GM13977 (cell line): Measurements from ENCODE around the gene TANK.
A peak's percentile ranks its signal among the peaks of the same experiment; 100 is the strongest.

Source experiments
- DNase-seq: peaks from one replicate; pipeline ENCODE4 v3.0.0; 2012; ENCODE audit warnings: low spot score
- CTCF ChIP-seq: IDR thresholded peaks from 2 replicates; pipeline ENCODE4 v1.5.1; 2012; ENCODE audit warnings: mild to moderate bottlenecking, control low read depth; ENCODE audit not compliant: insufficient read depth; ENCODE audit errors: extremely low read depth, missing control alignments
- in situ Hi-C: fragments of 300-500 bp; cut with MboI; formaldehyde crosslinking; loops from one replicate; pipeline ENCODE4 v1.12.0; 2022; ENCODE audit warnings: low sequenced_read_pairs, low pct_unique_long_range_greater_than_20kb, mixed read lengths, inconsistent platforms; ENCODE audit not compliant: unreplicated experiment

The TANK gene

DNA sequence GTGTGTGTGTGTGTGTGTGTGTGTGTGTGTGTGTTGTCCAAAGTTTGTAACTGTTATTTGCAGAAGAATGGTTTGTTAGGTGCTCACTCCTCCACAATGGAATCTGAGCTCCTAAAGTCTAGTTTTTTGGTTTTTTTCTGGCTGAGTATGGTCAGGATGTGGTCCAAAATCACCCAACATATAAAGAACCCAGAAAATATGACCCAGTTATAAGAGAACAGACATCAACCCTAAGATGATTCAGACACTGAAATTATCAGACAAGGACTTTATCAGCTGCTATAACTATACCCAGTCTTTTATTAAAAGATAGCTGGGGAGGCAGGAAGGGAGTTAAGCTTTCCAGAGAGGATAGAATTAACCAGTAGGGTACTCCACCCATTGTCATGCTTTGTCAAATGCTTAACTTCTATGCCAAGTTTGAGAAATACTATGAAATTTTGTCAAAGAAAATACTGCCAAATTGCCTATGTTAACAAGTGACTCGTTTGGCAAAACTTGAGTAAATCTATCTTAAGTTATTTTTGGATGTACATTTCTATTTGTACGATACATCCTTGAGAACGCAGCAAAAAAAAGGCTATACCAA, 57.5 kb downstream of the TANK start:
- in situ Hi-C loops = no loop called here
- no peak for DNase-seq
- TF ChIP-seq CTCF = no peak

- in situ Hi-C loops = no loop called here
- no peak for TF ChIP-seq CTCF
Measured at GRCh38 chr2:161219211-161219610, 59.0 kb downstream of the TANK start.

GRCh38 chr2:161223139-161223732, 63.0 kb downstream of the TANK start:
- TF ChIP-seq CTCF = peak; percentile 65
- DNase-seq = no peak
- in situ Hi-C loops = no loop called here

More at GRCh38 chr2:161219211-161219610, 59.0 kb downstream of the TANK start:
- DNase-seq = no peak

DNA sequence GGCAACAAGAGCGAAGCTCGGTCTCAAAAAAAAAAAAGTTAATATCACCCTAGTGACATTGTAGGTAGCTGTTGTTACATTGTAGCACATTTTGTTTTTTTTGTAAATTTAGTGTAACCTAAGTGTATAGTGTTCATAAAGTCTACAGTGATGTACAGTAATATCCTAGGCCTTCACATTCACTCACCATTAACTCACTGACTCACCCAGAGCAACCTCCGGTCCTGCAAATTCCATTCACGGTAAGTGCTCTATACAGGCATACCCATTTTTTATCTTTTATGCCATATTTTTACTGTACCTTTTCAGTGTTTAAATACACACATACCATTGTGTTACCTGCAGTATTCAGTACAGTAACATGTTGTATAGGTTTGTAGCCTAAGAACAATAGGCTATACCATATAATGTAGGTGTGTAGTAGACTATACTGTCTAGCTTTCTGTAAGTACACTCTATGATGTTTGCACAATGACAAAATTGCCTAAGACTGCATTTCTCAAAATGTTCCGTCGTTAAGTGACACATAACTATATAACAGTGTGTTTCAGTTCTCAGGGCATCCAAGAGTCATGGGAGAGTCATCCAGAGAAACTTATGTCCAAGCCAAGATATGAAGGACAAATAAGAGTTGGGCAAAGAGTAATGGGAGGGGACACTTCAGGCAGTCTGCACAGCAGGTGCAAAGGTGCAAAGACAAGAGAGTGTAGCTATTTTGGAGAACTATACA, 68.4 kb downstream of the TANK start:
- in situ Hi-C loops = no loop called here
- no peak for DNase-seq
- no peak for TF ChIP-seq CTCF

DNA sequence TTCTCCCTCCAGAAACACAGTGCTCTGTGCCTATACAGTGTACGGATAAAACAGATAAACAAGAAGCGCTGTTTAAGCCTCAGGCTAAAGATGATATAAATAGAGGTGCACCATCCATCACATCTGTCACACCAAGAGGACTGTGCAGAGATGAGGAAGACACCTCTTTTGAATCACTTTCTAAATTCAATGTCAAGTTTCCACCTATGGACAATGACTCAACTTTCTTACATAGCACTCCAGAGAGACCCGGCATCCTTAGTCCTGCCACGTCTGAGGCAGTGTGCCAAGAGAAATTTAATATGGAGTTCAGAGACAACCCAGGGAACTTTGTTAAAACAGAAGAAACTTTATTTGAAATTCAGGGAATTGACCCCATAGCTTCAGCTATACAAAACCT, 70.7 kb downstream of the TANK start:
- TF ChIP-seq CTCF = no peak
- in situ Hi-C loops = no loop called here

GRCh38 chr2:161232571-161232970, 72.3 kb downstream of the TANK start:
- no peak for DNase-seq
- TF ChIP-seq CTCF = no peak
- in situ Hi-C loops = no loop called here

More for the DNA sequence above, 70.7 kb downstream of the TANK start:
- no peak for DNase-seq
